Measurements from ENCODE around the gene PDAP1. TPM values are rescaled to one million over a fixed set of nuclear protein-coding genes. Genes with fewer than 3 reads are reported as not detected.
"Not testable (repeated sequence)": the region's sequence is repeated elsewhere in the genome, so short reads cannot be mapped to it uniquely, and the experiment has no call there.

Gene PDAP1
- total RNA-seq, 1 donor from 2014 or later, result 128 TPM

- Mint-ChIP-seq H3K27me3 (no peaks in the 10 kb centered on the region), H3K9me3 (ENCODE audit: low read depth) (no peaks in the 10 kb centered on the region), H3K36me3 (ENCODE audit: insufficient read depth) (peaks cover 3% of the 10 kb centered on the region), H3K4me3 (ENCODE audit: low read depth) (no peak overlapping the region), H3K27ac (no peak overlapping the region), H3K4me1 (ENCODE audit: low read depth) (no peaks in the 10 kb centered on the region)
- DNase-seq (ENCODE audit: low spot score, unreplicated experiment), result no peak
- no peak for TF ChIP-seq CTCF (IDR thresholded peaks at IDR 0.05; ENCODE audit: unreplicated experiment)
These were observed 28.2 kb downstream of the PDAP1 start for GRCh38 chr7:99380032-99380822.

DNA sequence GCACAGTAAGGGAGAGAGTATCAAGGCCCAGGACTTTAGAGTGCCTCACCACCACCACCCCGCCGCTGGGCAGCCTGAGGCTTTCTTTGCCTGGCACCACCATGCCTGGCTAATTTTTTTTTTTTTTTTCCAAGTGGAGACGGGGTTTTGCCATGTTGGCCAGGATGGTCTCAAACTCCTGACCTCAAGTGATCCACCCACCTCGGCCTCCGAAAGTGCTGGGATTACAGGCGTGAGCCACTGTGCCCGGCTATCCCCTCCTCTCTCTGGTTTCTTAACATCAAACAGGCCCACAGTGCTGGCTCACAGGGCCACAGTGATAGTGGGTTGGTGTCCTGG is 28.7 kb downstream of the PDAP1 start:
- H3K9me3 Mint-ChIP-seq (ENCODE audit: low read depth); H3K27me3 Mint-ChIP-seq; H3K27ac Mint-ChIP-seq: not testable (repeated sequence)

DNA sequence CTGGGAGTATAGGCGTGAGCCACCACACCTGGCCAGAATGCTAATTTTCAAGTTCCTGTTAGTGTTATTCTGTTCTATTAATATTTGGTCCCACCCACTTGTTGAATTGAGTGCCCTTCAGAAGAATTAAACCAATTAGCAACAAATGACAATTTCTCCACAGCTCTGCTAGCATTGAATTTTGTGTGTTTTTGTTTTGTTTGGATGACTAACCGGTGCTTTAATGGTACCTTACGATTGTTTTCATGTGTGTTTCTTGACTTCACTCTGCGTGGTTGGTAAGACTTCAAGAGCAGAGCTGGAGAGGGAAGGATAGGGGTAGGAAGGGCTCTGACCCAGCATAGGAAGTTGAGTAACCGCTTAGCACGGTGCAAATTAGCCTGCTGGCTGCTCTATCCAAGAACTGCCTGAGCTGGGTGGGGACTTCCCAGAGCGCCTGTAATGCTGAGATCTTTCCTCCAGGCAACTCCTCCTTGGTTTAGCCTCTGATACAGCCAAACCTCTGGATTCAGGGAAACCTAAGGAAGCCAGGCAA is 29.3 kb downstream of the PDAP1 start:
- TF ChIP-seq CTCF (IDR thresholded peaks at IDR 0.05; ENCODE audit: unreplicated experiment), result no peak
- no peak overlapping the region for H3K4me3 Mint-ChIP-seq (ENCODE audit: low read depth)
- no peaks in the 10 kb centered on the region for H3K27me3 Mint-ChIP-seq
- no peak for DNase-seq (ENCODE audit: low spot score, unreplicated experiment)
- peak overlapping the region; percentile 26 for H3K27ac Mint-ChIP-seq
- H3K4me1 Mint-ChIP-seq (ENCODE audit: low read depth), result no peaks in the 10 kb centered on the region
- H3K36me3 Mint-ChIP-seq (ENCODE audit: insufficient read depth), result peaks cover 3% of the 10 kb centered on the region
- H3K9me3 Mint-ChIP-seq (ENCODE audit: low read depth), result no peaks in the 10 kb centered on the region

More for the DNA sequence above, 28.7 kb downstream of the PDAP1 start:
- H3K4me1 Mint-ChIP-seq (ENCODE audit: low read depth); DNase-seq (ENCODE audit: low spot score, unreplicated experiment); H3K4me3 Mint-ChIP-seq (ENCODE audit: low read depth); H3K36me3 Mint-ChIP-seq (ENCODE audit: insufficient read depth): not testable (repeated sequence)

DNA sequence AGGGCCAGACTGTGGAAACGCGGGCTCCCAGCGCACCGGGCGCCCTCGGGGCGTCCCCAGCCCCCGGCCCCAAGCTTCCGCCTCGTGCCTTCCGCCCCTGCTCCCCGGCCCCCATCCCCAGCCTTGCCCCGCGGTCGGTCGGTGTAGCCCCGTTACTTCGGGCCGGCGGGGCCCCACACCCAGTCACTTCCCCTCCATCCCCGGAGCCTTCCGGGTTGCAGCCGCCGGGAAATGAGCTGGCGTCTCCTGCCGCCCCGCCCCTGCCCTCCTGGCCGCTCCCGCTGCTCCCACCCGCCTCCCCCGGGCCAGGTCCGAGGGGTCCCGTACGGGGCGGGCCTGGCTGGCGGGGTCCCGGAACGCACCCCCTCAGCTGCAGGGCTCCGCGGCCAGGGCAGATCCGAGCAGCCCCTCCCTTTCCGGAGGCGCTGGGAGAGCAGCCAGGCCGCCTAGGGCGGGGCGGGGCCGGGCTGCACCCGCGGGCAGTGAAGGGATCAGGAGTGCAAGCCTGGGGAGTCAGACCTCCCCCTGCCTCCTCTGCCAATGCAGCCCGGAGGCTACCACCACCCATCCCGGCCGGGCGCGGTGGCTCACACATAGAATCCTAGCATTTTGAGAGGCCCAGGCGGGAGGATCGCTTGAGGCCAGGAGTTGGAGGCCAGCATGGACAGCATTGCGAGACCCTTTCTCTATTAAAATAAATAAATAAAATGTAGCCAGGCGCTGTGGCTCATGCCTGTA is 33.2 kb downstream of the PDAP1 start:
- Mint-ChIP-seq H3K36me3 (ENCODE audit: insufficient read depth) (peaks cover 3% of the 10 kb centered on the region), H3K4me3 (ENCODE audit: low read depth) (peak overlapping the region; percentile 61), H3K4me1 (ENCODE audit: low read depth) (peaks cover 8% of the 10 kb centered on the region), H3K27me3 (peaks cover 3% of the 10 kb centered on the region), H3K9me3 (ENCODE audit: low read depth) (no peaks in the 10 kb centered on the region), H3K27ac (no peak overlapping the region)
- DNase-seq (ENCODE audit: low spot score, unreplicated experiment), result peak; percentile 29
- no peak for TF ChIP-seq CTCF (IDR thresholded peaks at IDR 0.05; ENCODE audit: unreplicated experiment)

- TF ChIP-seq CTCF (IDR thresholded peaks at IDR 0.05; ENCODE audit: unreplicated experiment), result no peak
- DNase-seq (ENCODE audit: low spot score, unreplicated experiment), result peak; percentile 49
- Mint-ChIP-seq H3K4me3 (ENCODE audit: low read depth) (peak within 1 kb of the TSS; percentile 72), H3K9me3 (ENCODE audit: low read depth) (no peaks in the 10 kb centered on the region), H3K4me1 (ENCODE audit: low read depth) (peaks cover 8% of the 10 kb centered on the region), H3K36me3 (ENCODE audit: insufficient read depth) (peaks cover 3% of the 10 kb centered on the region), H3K27ac (no peak within 1 kb of the TSS), H3K27me3 (peaks cover 3% of the 10 kb centered on the region)
These were observed 34.0 kb downstream of the PDAP1 start, which contains the start of gene ARPC1B for GRCh38 chr7:99374111-99375064. Gene ARPC1B (plus strand): TSS chr7:99374730. CDS start chr7:99385715, 10,985 bp downstream.
